COR-L47 (cell line): ENCODE measurements around the gene ITGA6.

Experiments
- DNase-seq: peaks from one replicate; lab custom pipeline; 2025; lab: John Stamatoyannopoulos, UW

Gene ITGA6

DNA sequence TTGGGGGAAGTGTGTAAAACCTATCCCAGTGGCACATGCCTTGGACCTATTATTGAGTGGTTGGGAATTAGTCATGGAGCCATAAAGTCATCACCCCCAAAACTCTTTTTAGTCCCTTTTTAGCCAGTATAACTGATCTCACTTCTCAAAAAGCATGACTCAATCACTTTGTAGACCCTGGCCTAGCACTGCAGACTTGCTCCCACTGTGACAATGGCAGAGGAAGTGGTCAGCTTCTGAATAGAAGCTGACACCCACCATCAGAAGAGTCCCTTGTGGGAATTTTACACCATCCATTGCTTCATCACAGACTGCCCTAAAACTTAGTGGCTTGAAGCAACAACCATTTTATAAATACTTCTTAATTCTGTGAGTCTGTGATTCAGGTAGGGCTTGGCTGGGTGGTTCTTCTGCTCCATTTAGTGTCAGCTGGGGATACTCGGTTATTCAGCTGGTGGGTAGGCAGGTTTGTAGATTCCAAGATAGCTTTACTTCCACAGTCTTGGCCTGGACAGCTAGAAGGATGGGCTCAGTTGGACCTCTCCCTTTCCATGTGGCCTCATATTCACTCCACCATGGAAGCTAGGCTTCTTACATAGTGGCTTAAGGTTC lies 10.8 kb upstream of the ITGA6 start:
- DNase-seq, result no peak

DNA sequence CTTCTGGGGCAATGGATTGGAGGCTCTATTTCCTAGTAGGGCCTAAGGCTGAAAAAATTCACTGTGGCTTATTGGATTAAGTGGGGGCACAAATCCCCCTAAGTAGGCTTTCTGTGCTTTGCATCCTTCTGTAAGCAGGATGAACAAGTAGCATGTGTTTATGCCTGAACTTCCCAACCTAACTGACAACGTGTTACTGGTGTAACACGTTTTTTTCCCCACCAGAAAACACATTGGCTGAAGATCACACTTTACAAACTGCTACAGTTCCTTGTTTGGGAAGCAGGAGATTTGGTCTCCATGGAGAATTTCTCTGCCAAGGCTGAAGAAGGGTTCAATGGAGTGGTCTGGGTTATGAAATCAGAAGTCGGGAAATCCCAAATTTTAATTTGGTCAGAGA lies 7.2 kb upstream of the ITGA6 start:
- no peak for DNase-seq

DNA sequence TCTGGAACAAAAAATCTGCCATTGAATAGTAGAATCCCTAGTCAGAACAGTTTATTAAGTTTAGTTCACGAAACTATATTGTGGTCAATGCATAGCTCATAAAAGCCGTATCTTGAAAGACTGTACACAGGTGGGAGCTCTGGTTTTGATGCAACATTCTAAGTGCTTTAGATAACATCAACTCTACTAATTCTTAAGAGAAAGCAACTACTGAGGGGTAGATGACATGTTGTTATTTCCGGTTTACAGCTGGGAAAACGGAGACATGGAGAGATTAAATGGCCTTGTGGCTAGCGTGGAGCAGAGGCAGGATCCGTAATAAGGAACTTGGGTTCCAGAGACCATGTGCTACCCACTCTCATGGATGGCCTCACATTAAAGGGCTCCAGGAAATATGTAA lies 4.2 kb upstream of the ITGA6 start:
- DNase-seq, result no peak

DNA sequence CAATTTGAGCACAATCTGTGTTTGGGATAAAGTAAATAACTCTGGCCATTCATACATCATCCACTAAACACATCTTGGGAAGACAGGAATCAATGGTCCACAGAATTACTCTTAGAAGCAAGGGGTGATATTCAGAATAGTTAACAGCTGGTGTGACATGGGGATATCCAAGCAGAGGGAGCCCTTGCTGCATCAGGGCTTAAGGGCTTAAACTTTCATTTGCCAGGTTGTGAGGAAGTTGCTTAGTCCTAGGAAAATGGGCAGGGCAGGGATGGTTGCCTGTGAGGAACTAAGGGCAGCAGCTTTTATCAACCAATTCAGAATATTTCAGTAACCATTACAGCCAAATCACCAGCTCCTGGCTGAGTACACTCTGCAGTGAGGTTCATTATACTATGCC lies 2.0 kb upstream of the ITGA6 start:
- no peak for DNase-seq

DNA sequence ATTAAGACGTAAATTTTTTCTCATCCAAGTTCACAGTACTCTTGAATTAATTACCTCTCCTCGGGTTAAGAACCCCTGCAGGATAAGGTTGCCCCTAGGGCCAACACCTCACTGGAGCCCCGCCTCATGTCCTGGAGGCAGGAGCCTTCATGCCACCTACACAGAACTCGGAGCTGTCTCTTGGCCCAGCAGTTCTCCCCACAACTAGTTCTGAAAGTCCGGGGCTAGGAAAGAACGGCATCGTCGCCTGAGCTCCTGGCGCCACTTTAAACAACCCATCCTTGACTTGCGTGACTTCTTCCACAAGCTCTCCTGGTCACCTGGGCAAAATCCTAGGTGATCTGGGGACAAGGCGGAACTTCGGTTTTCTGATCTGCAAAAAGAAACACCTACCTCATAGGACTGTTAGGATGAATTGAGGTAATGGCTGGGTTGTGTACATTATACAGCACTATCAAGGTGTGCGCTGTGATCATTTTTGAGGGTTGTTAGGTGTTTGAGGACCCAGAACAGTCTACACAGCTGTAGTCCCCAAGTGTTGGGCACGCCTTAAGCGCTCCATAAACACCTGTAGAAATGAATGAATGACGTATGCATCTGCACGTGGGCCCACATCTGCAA lies 641 bp upstream of the ITGA6 start:
- no peak for DNase-seq

DNA sequence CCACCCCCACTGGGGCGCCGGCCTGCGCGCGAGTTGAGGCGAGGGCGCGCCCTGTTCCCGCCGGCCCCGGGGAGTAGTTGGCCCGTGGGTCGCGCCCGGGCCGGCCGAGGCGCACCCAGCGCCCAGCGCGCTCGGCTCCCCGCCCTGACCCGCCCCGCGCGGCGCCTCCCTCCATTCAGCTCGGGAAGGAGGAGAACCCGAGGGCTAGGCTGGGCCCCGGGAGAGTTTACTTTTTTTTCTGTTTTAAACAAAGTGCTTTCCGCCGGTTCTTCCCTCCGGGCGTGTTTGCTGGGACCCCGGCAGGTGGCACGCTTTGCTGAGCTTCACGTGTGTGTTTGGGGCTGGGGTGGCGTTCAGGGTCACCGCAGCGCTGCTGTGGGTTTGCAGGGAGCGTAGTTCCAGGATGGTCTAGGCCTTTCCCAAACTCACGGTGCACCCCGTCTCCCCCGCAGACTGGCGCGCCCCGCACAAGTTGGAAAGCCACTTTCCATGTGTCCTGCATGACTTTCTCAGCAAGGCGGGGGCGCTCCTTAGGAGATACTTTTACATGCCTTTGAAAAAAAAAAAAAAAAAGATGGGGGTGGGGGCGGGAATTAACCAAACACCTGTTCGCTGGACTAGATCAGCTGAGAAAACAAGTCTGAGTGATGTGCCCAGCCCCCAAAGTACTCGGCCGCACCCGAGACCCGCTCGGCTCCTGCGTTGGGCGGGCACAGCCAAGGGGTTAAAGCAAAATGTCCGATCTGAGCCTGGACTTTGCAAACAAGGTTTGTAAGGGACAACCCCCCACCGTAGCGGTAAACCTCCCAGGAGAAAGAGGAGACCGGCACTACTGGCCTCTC lies 825 bp downstream of the ITGA6 start:
- DNase-seq, result peak; percentile 42

DNA sequence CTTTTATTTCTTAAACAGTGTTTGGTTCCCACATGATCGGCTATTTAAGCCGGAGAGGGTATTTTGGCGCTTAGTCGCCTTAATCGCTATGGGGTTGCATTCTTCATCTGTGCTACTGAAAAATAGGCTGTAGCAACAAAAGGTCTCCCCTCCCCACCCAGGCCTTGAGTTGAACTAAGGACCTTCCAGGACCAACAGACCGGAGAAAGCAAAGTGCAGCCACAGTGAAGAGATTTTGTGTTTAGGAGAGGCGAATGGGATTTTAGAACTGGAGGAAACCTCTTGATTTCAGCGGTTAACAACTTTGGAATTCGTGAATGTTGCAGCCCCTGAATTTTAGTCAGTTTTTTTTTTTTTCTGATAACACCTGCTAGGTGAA lies 1.4 kb downstream of the ITGA6 start:
- DNase-seq, result no peak

DNA sequence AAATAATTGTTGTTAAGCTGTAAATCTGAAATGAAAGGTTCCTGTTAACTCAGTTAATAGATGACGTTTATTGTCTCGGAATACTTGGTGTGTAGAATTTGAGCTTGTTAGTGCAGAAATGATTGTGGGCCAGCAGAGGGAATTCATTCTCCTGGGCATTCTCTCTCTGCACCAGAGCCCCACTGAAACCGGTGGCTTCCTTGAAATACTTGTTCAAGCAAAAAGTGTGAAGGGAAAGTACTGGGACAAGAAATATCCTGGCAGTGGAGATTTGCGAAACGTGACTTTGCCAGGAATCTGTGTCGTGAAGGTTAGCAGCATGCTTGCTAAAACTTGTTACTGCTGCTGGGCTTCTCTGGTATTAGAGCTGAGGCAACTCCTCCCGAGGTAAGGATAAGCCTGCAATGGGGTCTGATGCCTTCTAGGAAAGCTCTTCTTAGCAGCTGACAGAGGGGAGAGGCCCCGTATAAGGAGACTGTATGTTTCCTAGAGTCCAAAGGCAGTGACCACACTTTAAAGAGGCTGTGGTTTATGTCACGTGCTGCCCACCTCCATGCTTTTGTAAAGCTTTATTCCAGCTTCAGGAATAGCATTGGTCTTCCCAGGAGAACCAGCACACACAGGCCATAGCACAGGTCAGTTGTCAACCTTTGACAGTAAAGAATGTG lies 2.0 kb downstream of the ITGA6 start:
- peak; percentile 29 for DNase-seq

DNA sequence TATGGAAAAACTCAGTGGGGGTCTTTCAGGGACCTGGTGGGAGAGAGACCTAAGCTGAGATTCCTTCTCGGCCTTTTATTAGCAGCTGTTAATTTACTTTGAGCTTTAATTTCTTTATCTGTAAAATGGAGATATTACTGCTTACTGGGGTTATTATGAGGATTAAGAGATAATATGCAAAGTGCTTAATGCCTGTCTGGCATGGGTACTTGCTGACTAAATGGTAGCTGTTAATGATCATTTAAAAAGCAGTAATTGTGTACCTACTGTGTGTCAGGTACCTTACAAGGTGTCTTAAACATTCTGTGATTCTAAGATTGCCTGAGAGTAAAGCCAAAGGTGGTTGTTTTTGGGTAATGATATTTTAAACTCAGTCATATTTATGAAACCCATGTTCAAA lies 2.6 kb downstream of the ITGA6 start:
- DNase-seq, result no peak

DNA sequence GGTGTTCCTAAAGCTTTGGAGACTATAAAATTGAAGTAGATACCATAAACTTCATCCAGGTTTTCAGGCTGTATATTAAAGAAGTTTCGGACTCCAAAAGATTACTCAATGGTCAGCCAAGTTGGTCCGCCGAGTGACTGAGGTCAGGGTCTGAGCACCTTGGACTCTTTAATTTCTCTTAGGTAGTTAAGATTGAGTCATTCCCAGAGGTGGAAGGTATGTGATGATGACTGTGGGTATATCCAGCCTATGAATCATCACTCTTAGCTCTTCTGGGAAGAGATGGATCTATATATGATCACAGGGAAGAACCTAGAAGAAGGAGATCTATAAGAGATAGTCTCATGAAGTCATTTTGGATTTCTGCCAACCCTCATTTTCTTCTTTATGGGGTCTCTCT lies 3.3 kb downstream of the ITGA6 start:
- DNase-seq, result no peak

DNA sequence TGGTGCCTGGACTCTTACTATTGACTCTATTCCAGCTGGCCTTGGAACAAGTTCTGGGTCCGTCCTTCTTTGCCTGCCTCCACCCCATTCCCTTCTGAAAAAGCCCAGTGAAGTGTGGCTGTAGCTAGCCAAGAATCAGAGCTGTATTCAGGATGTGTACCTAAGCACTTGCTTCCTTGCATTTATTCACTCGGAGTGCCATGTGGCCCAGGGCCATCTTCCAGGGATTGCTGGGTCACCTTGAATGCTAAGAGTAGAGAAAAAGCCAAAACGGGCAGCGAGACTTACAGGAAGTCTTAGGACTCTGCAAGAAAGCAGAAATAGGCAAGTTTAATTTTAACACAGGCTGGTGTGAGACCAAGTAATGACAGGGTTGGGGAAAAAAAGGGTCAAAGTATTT lies 4.1 kb downstream of the ITGA6 start:
- DNase-seq, result no peak

DNA sequence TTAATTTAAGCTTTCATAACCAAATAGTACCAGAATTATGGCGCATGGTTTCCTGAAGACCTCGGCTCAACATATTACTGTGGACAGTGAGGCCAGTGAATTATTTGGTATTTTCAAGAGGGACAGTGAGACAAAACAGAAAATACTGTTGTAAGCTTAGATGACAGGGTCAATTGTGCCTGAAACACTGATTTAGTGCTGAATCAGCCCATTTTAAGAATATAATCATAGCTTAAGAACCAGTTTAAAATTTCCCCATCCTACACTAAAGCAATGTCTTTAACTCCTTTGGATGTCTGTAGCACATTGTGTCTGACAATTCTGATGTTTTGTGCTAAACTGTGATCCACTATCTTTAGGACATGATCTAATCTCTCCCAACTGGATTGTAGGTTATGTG lies 4.6 kb downstream of the ITGA6 start:
- no peak for DNase-seq

DNA sequence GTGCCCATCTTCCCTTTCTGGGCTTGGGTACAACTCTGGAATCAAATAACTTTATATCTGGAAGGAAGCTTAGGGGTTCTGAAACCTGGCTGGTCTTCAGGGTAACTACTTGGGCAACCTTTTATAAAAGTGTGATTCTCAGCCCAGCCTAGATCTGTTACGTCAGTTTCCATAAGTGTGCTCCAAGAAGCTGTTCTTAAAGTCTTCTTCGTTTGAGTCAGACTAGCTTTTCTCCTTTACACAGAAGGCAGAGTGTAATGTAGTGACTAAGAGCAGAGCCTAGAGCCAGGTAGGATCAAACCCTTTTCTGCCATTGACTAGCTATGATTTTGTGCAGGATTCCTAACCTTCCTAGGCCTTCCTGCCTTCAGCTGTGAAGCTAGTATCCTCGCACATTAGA lies 5.8 kb downstream of the ITGA6 start:
- DNase-seq, result no peak

DNA sequence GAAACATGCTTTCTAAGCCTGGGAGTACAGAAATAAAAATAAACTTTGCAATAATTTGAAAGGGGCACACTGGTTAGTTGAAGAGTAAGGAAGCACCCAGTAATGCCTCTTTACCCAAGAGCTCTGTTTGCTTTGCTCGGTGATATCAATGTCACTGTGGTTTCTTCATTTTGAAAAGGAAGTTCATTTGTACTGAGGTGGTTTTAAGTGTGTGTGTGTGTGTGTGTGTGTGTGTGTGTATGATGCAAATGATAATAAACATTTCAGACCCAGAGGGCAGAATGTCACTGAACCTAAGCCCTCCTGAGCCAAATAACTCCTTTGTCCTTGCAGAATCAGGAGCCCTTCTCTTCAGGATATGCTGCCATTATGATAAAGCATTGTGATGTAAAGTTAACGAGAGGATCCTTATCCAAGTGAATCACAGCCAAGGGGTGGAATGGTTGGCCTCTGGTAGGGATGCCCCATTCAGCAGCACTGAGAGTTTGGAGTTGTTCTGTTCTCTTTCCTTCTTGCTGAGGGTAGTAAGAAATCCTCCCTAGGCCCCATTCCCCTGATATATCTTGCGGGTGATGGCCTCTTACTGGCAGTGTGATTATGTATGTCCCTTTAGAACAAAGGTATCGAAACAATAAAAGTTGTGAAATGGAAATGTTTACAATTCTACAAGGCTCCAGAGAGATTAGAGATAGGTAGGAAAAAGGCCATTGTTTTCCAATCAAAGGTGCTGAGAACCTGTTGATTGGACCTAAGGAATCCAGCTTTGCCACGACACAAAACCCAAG lies 7.6 kb downstream of the ITGA6 start:
- DNase-seq, result no peak

DNA sequence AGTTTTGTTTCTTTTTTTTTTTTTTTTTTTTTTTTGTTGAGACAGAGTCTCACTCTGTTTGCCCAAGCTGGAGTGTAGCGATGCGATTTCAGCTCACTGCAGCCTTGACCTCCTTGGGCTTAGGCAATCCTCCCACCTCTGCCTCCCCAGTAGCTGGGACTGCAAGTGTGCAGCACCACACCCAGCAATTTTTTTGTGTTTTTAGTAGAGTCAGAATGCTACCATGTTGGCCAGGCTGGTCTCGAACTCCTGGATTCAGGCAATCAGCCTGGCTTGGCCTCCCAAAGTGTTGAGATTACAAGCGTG lies 8.2 kb downstream of the ITGA6 start:
- DNase-seq, result no peak

DNA sequence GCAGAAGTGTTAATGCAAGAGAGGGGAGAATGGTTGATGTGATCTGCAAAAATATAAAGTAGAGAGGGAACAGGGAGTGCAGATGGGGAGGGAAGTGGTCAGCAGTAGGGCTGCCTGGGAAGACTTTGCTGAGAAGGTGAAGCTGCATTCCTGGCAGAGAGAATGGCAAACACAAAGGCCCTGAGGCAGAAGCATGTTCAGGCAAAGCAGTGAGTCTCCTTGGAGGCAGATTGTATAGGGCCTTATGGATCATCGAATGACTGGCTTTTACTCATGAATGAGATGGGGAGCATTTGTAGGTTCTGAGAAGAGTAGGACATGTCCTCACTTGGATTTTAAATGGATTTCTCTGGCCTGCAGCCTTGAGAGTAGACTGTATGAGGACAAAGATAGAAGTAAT lies 9.5 kb downstream of the ITGA6 start:
- no peak for DNase-seq

DNA sequence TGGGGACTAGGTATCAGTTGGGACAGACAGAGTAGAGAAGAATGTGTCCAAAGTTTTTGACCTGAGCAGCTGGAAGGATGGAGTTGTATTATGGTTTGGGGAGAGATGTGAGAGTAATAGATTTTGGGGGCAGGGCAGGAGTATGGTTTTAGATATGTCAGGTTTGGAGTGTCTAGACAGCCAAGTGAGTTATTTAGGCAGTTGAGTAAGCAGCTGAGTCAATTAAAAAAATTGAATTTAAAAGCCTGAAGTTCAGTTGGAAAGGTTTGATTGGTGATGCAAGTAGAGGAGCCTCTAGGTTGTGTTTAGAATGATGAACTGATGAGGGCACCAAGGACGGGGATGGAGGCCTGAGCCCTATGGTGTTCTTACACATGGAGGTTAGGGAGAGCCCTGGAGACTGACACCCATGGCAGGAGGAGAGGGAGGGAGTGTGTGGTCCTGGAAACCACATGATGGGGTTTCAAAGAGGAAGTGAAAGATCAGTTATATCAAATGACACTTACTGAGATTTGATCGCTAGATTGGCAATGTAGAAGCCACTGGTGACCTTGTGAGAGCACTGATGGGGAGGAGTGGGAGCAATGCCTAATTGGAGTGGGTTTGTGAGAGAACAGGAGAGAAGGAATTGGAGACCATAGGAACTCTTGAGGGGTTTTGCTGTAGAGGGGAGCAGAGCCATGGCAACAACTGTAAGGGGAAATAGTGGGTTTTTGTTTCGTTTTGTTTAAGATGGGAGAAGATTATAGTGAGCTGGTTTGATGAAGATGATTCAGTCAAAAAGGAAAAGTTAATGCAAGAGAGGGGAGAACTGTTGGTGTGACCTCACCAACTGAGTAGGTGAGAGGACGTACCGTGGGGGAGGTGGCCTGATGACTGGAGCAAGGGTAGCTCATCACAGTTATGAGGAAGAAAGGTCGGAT lies 10.3 kb downstream of the ITGA6 start:
- no peak for DNase-seq

DNA sequence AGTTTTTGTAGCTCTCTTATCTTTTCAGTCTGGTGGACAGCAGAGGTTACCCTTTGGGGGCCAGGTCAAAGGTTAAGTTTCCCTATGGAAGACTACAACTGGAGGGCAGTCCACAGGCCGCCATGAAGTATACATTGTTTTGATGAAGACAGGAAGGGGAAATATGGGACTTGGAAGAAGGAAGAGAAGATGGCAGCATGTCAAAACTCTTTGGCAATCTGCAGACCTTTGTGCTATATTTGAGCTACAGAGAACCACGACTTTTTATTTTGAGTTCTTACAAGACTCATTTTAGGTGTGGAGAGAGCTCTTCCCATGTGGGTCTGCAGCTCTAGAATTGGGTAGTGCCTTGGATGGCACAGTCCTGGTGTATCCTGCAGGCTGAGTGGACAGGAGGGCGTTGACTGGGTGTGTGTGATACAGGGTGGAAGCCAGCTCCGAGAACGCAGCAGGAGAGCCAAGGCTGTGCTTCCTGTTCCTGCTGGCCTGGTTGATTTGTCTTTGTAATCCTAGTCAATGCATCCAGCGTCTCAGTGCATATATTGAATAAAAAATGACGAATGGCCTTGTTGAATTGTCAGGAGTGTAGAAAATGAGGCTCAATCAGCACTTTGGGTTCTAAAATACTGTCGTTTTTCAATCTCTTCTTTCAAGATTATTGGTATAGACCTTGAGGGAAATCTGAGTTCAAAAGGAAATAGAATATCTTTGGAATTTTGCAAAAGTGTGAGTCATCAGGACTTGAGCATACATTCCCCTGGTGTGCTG lies 11.5 kb downstream of the ITGA6 start:
- no peak for DNase-seq

DNA sequence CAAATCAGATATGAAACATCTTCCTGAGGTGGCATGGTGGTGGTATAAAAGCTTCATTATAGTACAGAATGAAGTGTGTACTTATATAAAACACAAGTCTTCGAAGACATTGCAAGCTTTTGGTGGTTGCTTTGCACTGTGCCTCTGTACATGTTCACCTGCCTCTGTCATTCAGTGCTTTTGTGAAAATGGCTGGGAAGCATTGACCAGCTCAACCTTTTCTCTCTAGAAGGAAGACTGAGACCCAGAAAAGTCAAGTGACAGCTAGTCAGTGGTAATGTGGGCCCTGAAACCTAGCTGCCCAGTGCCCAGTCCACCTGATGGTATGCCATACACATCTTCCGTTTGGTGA lies 12.1 kb downstream of the ITGA6 start:
- DNase-seq, result no peak

DNA sequence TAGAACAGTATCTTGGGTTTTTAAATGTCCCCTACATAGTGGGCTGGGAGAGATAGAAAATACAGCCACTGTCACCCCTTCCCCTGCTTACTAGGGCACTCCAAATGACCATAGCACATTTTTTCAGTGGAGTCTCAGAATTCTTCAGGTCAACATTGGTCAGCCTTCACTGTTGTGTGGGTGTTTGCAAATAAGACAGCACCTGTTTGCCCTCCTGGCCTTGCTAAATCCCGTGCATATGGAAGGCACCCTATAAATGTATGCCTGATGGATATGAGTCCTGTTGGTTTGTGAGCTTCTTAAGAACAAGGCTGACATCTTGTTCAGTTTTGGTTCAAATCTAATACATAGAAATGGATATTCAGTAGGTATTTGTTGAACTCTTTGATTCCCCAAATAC lies 12.5 kb downstream of the ITGA6 start:
- DNase-seq, result no peak

DNA sequence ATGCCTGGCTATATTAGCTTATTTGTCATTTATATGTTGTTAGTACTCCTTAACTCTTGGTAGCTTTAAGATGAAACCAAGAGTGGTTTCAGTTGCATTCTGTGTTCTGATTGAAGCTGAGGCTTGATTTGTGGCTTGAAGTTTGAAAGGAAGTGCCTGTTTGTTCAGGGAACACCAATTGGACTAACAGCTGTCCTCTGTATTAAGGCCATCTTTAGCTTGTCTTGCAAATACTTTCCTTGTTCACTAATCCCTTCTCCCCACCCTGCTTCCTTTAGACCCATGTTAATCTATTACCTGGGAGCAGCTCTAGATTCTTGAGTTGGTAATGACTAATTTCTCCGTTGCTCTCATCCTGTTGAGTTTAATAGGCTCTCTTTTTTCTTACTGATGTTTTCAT lies 13.4 kb downstream of the ITGA6 start:
- DNase-seq, result no peak
